Activated naive CD8-positive, alpha-beta T cell treated with anti-CD3 and anti-CD28 coated beads, Interleukin-2, amount 10 ng/mL, durations not matched to agents 7 days and 5 days (primary cell): Measurements from ENCODE around the gene NOTCH3. TPM values are rescaled to one million over a fixed set of nuclear protein-coding genes. Genes with fewer than 3 reads are reported as not detected.

Experiments used
- ATAC-seq: fragments of 150-1000 bp; cut with Tn5 transposase; one replicate; pipeline ENCODE4 v1.10.0; 2021; ENCODE audit warnings: low read depth, moderate library complexity
- POLR2A ChIA-PET: fragments of 350-600 bp; sonication (Branson Sonifier 250); formaldehyde crosslinking; loops from one replicate; lab custom pipeline; 2021; ENCODE audit warnings: antibody characterized with exemption; lab: Charles Lee
- DNase-seq: peaks from one replicate; pipeline ENCODE4 v3.0.0; 2021
- H3K27ac Mint-ChIP-seq: one replicate; pipeline ENCODE4 v1.8.0; 2022; ENCODE audit warnings: mild to moderate bottlenecking, mixed read lengths
- H3K27me3 Mint-ChIP-seq: one replicate; pipeline ENCODE4 v1.8.0; 2022; ENCODE audit warnings: mild to moderate bottlenecking, moderate library complexity, mixed read lengths
- H3K36me3 Mint-ChIP-seq: one replicate; pipeline ENCODE4 v1.8.0; 2021; ENCODE audit warnings: mild to moderate bottlenecking, mixed read lengths
- H3K4me1 Mint-ChIP-seq: one replicate; pipeline ENCODE4 v1.8.0; 2021; ENCODE audit warnings: mixed read lengths
- H3K4me3 Mint-ChIP-seq: one replicate; pipeline ENCODE4 v1.8.0; 2022; ENCODE audit warnings: mild to moderate bottlenecking, moderate library complexity, mixed read lengths
- H3K9me3 Mint-ChIP-seq: one replicate; pipeline ENCODE4 v1.8.0; 2021; ENCODE audit warnings: mixed read lengths
- total RNA-seq, 2 experiments: library from RNA; stranded (reverse); gene quantifications; one replicate each; pipeline ENCODE4 v1.2.3, GENCODE V29; 2021

NOTCH3 gene
- total RNA-seq, 2 experiments from 2014 or later, result 0.22 to 0.31 TPM

- Mint-ChIP-seq H3K36me3 (peaks cover 9% of the 10 kb centered on the region), H3K9me3 (no peaks in the 10 kb centered on the region), H3K4me1 (peaks cover 20% of the 10 kb centered on the region), H3K27ac (peak overlapping the region; percentile 91), H3K4me3 (peak overlapping the region; percentile 93), H3K27me3 (no peaks in the 10 kb centered on the region)
- peak; percentile 93 for ATAC-seq
- peak; percentile 99 for DNase-seq
- POLR2A ChIA-PET, result interaction anchor here (0.5 to 1.6 kb wide), 10 partner anchors 17 to 1019 kb away, joined by 3 to 6 read pairs (median 3); partner anchors contain the start of genes AKAP8, AKAP8L and HSH2D
Observed at GRCh38 chr19:15125232-15126067, 75.3 kb downstream of the NOTCH3 start.

GRCh38 chr19:15124572-15125231, 76.1 kb downstream of the NOTCH3 start:
- no peak for DNase-seq
- Mint-ChIP-seq H3K4me3 (peak overlapping the region; percentile 93), H3K27me3 (no peaks in the 10 kb centered on the region), H3K36me3 (peaks cover 13% of the 10 kb centered on the region), H3K9me3 (no peaks in the 10 kb centered on the region), H3K27ac (peak overlapping the region; percentile 91), H3K4me1 (peaks cover 14% of the 10 kb centered on the region)
- POLR2A ChIA-PET, result interaction anchor here (0.5 to 1.6 kb wide), 5 partner anchors 18 to 294 kb away, joined by 3 to 6 read pairs (median 4); partner anchors contain the start of genes AKAP8 and AKAP8L
- ATAC-seq, result no peak

GRCh38 chr19:15123900-15124299, 76.9 kb downstream of the NOTCH3 start:
- no peaks in the 10 kb centered on the region for H3K27me3 Mint-ChIP-seq
- H3K36me3 Mint-ChIP-seq, result peaks cover 16% of the 10 kb centered on the region
- no peak for ATAC-seq
- peak overlapping the region; percentile 93 for H3K4me3 Mint-ChIP-seq
- peak overlapping the region; percentile 91 for H3K27ac Mint-ChIP-seq
- H3K4me1 Mint-ChIP-seq, result peaks cover 10% of the 10 kb centered on the region
- no peaks in the 10 kb centered on the region for H3K9me3 Mint-ChIP-seq
- POLR2A ChIA-PET, result interaction anchor here (1.2 to 1.6 kb wide), 2 partner anchors 31 to 255 kb away, joined by 4 to 6 read pairs; partner anchors contain the start of gene AKAP8
- DNase-seq, result no peak

- H3K36me3 Mint-ChIP-seq, result peaks cover 23% of the 10 kb centered on the region
- H3K4me3 Mint-ChIP-seq, result peak overlapping the region; percentile 93
- POLR2A ChIA-PET, result interaction anchor here (1.6 kb wide), 1 partner anchor 256 kb away, joined by 6 read pairs; the partner anchor contains the start of gene AKAP8
- H3K4me1 Mint-ChIP-seq, result peaks cover 10% of the 10 kb centered on the region
- DNase-seq (no peak), ATAC-seq (no peak)
- H3K27ac Mint-ChIP-seq, result peak overlapping the region; percentile 91
- H3K9me3 Mint-ChIP-seq, result no peaks in the 10 kb centered on the region
- no peaks in the 10 kb centered on the region for H3K27me3 Mint-ChIP-seq
Observed at GRCh38 chr19:15123031-15123890, 77.5 kb downstream of the NOTCH3 start.

GRCh38 chr19:15122331-15123030, 78.3 kb downstream of the NOTCH3 start:
- Mint-ChIP-seq H3K4me1 (peaks cover 10% of the 10 kb centered on the region), H3K27ac (no peak overlapping the region), H3K4me3 (peak overlapping the region; percentile 28), H3K9me3 (no peaks in the 10 kb centered on the region), H3K27me3 (no peaks in the 10 kb centered on the region), H3K36me3 (peaks cover 29% of the 10 kb centered on the region)
- DNase-seq, result no peak
- no peak for ATAC-seq
- POLR2A ChIA-PET, result interaction anchor here (0.5 kb wide), 1 partner anchor 684 kb away, joined by 3 read pairs; no protein-coding TSS in a partner anchor

GRCh38 chr19:15120135-15121026, 80.4 kb downstream of the NOTCH3 start:
- peaks cover 29% of the 10 kb centered on the region for H3K36me3 Mint-ChIP-seq
- H3K4me3 Mint-ChIP-seq, result no peak overlapping the region
- H3K9me3 Mint-ChIP-seq, result no peaks in the 10 kb centered on the region
- DNase-seq, result no peak
- H3K27ac Mint-ChIP-seq, result no peak overlapping the region
- no peak for ATAC-seq
- no peaks in the 10 kb centered on the region for H3K27me3 Mint-ChIP-seq
- H3K4me1 Mint-ChIP-seq, result peaks cover 5% of the 10 kb centered on the region
- POLR2A ChIA-PET, result no interaction called here

- Mint-ChIP-seq H3K27ac (no peak overlapping the region), H3K4me1 (peaks cover under 1% of the 10 kb centered on the region), H3K9me3 (no peaks in the 10 kb centered on the region), H3K4me3 (no peak overlapping the region), H3K27me3 (no peaks in the 10 kb centered on the region), H3K36me3 (peaks cover 33% of the 10 kb centered on the region)
- POLR2A ChIA-PET, result no interaction called here
- DNase-seq (no peak), ATAC-seq (no peak)
Observed at GRCh38 chr19:15118789-15119494, 81.9 kb downstream of the NOTCH3 start.

GRCh38 chr19:15118248-15118647, 82.5 kb downstream of the NOTCH3 start:
- ATAC-seq (no peak), DNase-seq (no peak)
- Mint-ChIP-seq H3K9me3 (no peaks in the 10 kb centered on the region), H3K36me3 (peaks cover 33% of the 10 kb centered on the region), H3K27me3 (no peaks in the 10 kb centered on the region), H3K27ac (no peak overlapping the region), H3K4me3 (no peak overlapping the region), H3K4me1 (no peaks in the 10 kb centered on the region)
- POLR2A ChIA-PET, result no interaction called here

GRCh38 chr19:15116856-15117255, 83.9 kb downstream of the NOTCH3 start:
- no peak for ATAC-seq
- Mint-ChIP-seq H3K9me3 (no peaks in the 10 kb centered on the region), H3K36me3 (peaks cover 30% of the 10 kb centered on the region), H3K4me1 (no peaks in the 10 kb centered on the region), H3K4me3 (no peak overlapping the region), H3K27me3 (no peaks in the 10 kb centered on the region), H3K27ac (no peak overlapping the region)
- DNase-seq, result no peak
- POLR2A ChIA-PET, result interaction anchor here (0.5 kb wide), 1 partner anchor 358 kb away, joined by 3 read pairs; no protein-coding TSS in a partner anchor

GRCh38 chr19:15115762-15116615, 84.8 kb downstream of the NOTCH3 start:
- Mint-ChIP-seq H3K9me3 (no peaks in the 10 kb centered on the region), H3K27ac (no peak overlapping the region), H3K4me1 (no peaks in the 10 kb centered on the region), H3K36me3 (peaks cover 26% of the 10 kb centered on the region), H3K4me3 (no peak overlapping the region), H3K27me3 (no peaks in the 10 kb centered on the region)
- ATAC-seq (no peak), DNase-seq (no peak)
- POLR2A ChIA-PET, result interaction anchor here (0.5 kb wide), 1 partner anchor 359 kb away, joined by 3 read pairs; no protein-coding TSS in a partner anchor
